Thyroid gland (tissue), 4 donors: ENCODE data around the gene CCDC80.

Experiments used
- CTCF ChIP-seq, 6 experiments: fragments of 200-600 bp in 3 of 6; fragments of 450-650 bp in 3 of 6; sonication (generic) in 3 of 6; IDR thresholded peaks; one replicate each; pipeline ENCODE4 v1.5.1; 2016 to 2019; ENCODE audit warnings: antibody characterized with exemption in 6 of 6, mild to moderate bottlenecking in 2 of 6, inconsistent platforms in 1 of 6, moderate library complexity in 1 of 6
- POLR2A ChIP-seq, 2 donors: fragments of 450-650 bp; IDR thresholded peaks; one replicate each; pipeline ENCODE4 v1.6.1; 2017; ENCODE audit warnings: antibody characterized with exemption in 2 of 2, mild to moderate bottlenecking in 2 of 2, moderate library complexity in 1 of 2

- TF ChIP-seq CTCF (IDR thresholded peaks at IDR 0.05): no peak
- no peak for TF ChIP-seq POLR2A (IDR thresholded peaks at IDR 0.05)
Observed at GRCh38 chr3:112606098-112606497, 34.8 kb downstream of the CCDC80 start.
